Erythroblast (primary cell): ENCODE measurements around the gene KLKB1.

Experiments used
- GATA1 ChIP-seq: IDR thresholded peaks from 2 replicates; pipeline ENCODE4 v1.6.1; 2011; ENCODE audit warnings: low read depth, mild to moderate bottlenecking, control low read depth, low read length, moderate library complexity
- POLR2A ChIP-seq: IDR thresholded peaks from 2 replicates; pipeline ENCODE4 v1.6.1; 2011; ENCODE audit warnings: mild to moderate bottlenecking, low read length

- TF ChIP-seq POLR2A (no peak), GATA1 (no peak)
These were observed 56.0 kb downstream of the KLKB1 start for GRCh38 chr4:186283311-186283710.
